Astrocyte (in vitro differentiated cells and primary cell): Measurements from ENCODE around the gene C10orf67. TPM values are rescaled to one million over a fixed set of nuclear protein-coding genes. Genes with fewer than 3 reads are reported as not detected.

Experiments
- DNase-seq: peaks from one replicate; pipeline ENCODE4 v3.0.0-alpha.2; 2010; ENCODE audit warnings: low read depth
- FAIRE-seq: peaks from 2 replicates; lab custom pipeline; 2011; peaks lifted over from hg19 to GRCh38; lab: Jason Lieb, UNC
- H2AFZ ChIP-seq: 2 replicates; pipeline ENCODE4 v1.6.0; 2012; ENCODE audit warnings: low read depth, low read length, inconsistent platforms
- H3K27ac ChIP-seq: 2 replicates; pipeline ENCODE4 v1.5.1; 2011; ENCODE audit warnings: low read depth, low read length, inconsistent platforms
- H3K27me3 ChIP-seq: 2 replicates; pipeline ENCODE4 v1.6.0; 2011; ENCODE audit warnings: low read length, inconsistent platforms; ENCODE audit not compliant: insufficient read depth
- H3K36me3 ChIP-seq: 2 replicates; pipeline ENCODE4 v1.5.1; 2011; ENCODE audit warnings: low read length, inconsistent platforms; ENCODE audit not compliant: insufficient read depth
- H3K4me1 ChIP-seq: 2 replicates; pipeline ENCODE4 v1.5.1; 2011; ENCODE audit warnings: low read length, inconsistent platforms; ENCODE audit not compliant: insufficient read depth
- H3K4me2 ChIP-seq: 2 replicates; pipeline ENCODE4 v1.6.0; 2012; ENCODE audit warnings: low read length, inconsistent platforms
- H3K4me3 ChIP-seq: 2 replicates; pipeline ENCODE4 v1.5.1; 2011; ENCODE audit warnings: low read depth, mild to moderate bottlenecking, low read length, inconsistent platforms; ENCODE audit not compliant: insufficient read depth
- H3K79me2 ChIP-seq: 2 replicates; pipeline ENCODE4 v1.6.0; 2012; ENCODE audit warnings: mild to moderate bottlenecking, low read length, inconsistent platforms; ENCODE audit not compliant: insufficient read depth
- H3K9ac ChIP-seq: 2 replicates; pipeline ENCODE4 v1.6.0; 2012; ENCODE audit warnings: mild to moderate bottlenecking, low read length, inconsistent platforms
- H3K9me3 ChIP-seq: 2 replicates; pipeline ENCODE4 v1.5.1; 2012; ENCODE audit warnings: low read depth, mild to moderate bottlenecking, low read length, inconsistent platforms; ENCODE audit not compliant: insufficient read depth
- H4K20me1 ChIP-seq: 2 replicates; pipeline ENCODE4 v1.6.0; 2012; ENCODE audit warnings: low read length, inconsistent platforms; ENCODE audit not compliant: insufficient read depth
- H3K27ac Mint-ChIP-seq: one replicate; pipeline ENCODE4 v1.8.0; 2021; ENCODE audit warnings: mild to moderate bottlenecking, mixed read lengths; ENCODE audit not compliant: unreplicated experiment
- H3K27me3 Mint-ChIP-seq: one replicate; pipeline ENCODE4 v1.8.0; 2021; ENCODE audit warnings: low read depth, mixed read lengths; ENCODE audit not compliant: unreplicated experiment
- H3K36me3 Mint-ChIP-seq: one replicate; pipeline ENCODE4 v1.8.0; 2021; ENCODE audit warnings: low read depth, mixed read lengths; ENCODE audit not compliant: unreplicated experiment
- H3K4me1 Mint-ChIP-seq: one replicate; pipeline ENCODE4 v1.8.0; 2021; ENCODE audit warnings: low read depth, mixed read lengths; ENCODE audit not compliant: unreplicated experiment
- H3K4me3 Mint-ChIP-seq: one replicate; pipeline ENCODE4 v1.8.0; 2021; ENCODE audit warnings: mild to moderate bottlenecking, moderate library complexity, mixed read lengths; ENCODE audit not compliant: unreplicated experiment
- H3K9me3 Mint-ChIP-seq: one replicate; pipeline ENCODE4 v1.8.0; 2021; ENCODE audit warnings: mild to moderate bottlenecking, mixed read lengths; ENCODE audit not compliant: unreplicated experiment
- EZH2 ChIP-seq: IDR thresholded peaks from 2 replicates; pipeline ENCODE4 v1.6.1; 2012; ENCODE audit warnings: mild to moderate bottlenecking, low read length, inconsistent platforms; ENCODE audit not compliant: insufficient read depth
- total RNA-seq: library from RNA; stranded (reverse); gene quantifications from 2 replicates; pipeline ENCODE4 v1.2.1, GENCODE V29; 2021
- TF ChIP-seq, protein P1 (sequence below): IDR thresholded peaks from 2 replicates; pipeline ENCODE4 v1.5.1; 2011; ENCODE audit warnings: low read depth, mild to moderate bottlenecking, inconsistent platforms, low read length, moderate library complexity; ENCODE audit not compliant: insufficient read depth

C10orf67 gene
- total RNA-seq, 1 donor from 2014 or later, result 0.27 TPM

DNA sequence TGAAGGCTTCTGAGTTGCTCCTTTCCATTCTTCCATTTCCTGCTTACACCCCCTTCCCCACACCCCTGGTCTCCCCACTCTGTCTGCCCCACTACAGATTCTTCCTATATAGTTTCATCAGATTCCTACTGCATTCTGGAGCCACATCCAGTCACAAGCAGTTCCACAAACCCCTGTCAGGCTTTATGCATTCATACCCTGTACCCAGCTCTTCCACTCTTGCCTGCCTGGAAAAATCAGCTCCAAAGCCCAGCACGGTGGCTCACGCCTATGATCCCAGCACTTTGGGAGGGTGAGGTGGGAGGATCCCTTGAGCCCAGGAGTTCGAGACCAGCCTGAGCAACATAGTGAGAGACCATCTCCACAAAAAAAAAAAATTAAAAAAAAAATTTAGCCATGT, 60.4 kb downstream of the C10orf67 start:
- Histone ChIP-seq H3K9ac (no peak overlapping the region), H3K4me3 (no peak overlapping the region), H3K27ac (no peak overlapping the region), H4K20me1 (no peaks in the 10 kb centered on the region), H3K4me2 (no peak overlapping the region), H3K36me3 (no peaks in the 10 kb centered on the region), H3K27me3 (no peaks in the 10 kb centered on the region), H3K79me2 (no peaks in the 10 kb centered on the region), H3K4me1 (no peaks in the 10 kb centered on the region), H2AFZ (no peak overlapping the region), H3K9me3 (no peaks in the 10 kb centered on the region)
- no peak overlapping the region for H3K4me3 Mint-ChIP-seq
- no peaks in the 10 kb centered on the region for H3K9me3 Mint-ChIP-seq
- no peak for TF ChIP-seq EZH2
- TF ChIP-seq, protein P1, sequence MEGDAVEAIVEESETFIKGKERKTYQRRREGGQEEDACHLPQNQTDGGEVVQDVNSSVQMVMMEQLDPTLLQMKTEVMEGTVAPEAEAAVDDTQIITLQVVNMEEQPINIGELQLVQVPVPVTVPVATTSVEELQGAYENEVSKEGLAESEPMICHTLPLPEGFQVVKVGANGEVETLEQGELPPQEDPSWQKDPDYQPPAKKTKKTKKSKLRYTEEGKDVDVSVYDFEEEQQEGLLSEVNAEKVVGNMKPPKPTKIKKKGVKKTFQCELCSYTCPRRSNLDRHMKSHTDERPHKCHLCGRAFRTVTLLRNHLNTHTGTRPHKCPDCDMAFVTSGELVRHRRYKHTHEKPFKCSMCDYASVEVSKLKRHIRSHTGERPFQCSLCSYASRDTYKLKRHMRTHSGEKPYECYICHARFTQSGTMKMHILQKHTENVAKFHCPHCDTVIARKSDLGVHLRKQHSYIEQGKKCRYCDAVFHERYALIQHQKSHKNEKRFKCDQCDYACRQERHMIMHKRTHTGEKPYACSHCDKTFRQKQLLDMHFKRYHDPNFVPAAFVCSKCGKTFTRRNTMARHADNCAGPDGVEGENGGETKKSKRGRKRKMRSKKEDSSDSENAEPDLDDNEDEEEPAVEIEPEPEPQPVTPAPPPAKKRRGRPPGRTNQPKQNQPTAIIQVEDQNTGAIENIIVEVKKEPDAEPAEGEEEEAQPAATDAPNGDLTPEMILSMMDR, result no peak
- peaks cover 5% of the 10 kb centered on the region for H3K27me3 Mint-ChIP-seq
- FAIRE-seq (no peak), DNase-seq (no peak)
- no peak overlapping the region for H3K27ac Mint-ChIP-seq
- H3K4me1 Mint-ChIP-seq, result no peaks in the 10 kb centered on the region
- H3K36me3 Mint-ChIP-seq, result no peaks in the 10 kb centered on the region

DNA sequence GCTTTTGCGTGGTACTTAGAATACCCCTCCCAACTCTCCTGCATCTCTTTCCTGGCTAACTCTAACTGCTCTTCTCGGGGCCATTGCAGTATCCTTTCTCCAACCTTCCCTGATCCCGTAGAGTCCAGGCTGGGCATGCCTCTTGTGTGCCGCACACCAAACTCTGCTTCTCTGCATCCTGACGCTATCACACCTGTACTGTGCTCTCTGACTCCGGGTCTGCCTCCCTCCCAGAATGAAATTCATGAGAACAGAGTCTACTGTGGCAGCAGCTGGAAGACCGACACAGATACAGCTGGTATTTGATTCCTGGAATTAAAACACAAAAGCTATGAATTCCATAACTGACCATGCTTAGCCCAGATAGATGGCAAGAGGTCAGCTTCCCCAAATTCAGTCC, 60.9 kb downstream of the C10orf67 start:
- Histone ChIP-seq H3K4me1 (no peaks in the 10 kb centered on the region), H4K20me1 (no peaks in the 10 kb centered on the region), H3K79me2 (no peaks in the 10 kb centered on the region), H3K9ac (no peak overlapping the region), H3K27ac (no peak overlapping the region), H2AFZ (no peak overlapping the region), H3K4me3 (no peak overlapping the region), H3K27me3 (no peaks in the 10 kb centered on the region), H3K4me2 (no peak overlapping the region), H3K36me3 (no peaks in the 10 kb centered on the region), H3K9me3 (no peaks in the 10 kb centered on the region)
- Mint-ChIP-seq H3K27ac (no peak overlapping the region), H3K4me1 (no peaks in the 10 kb centered on the region), H3K36me3 (no peaks in the 10 kb centered on the region), H3K27me3 (peaks cover 5% of the 10 kb centered on the region), H3K9me3 (no peaks in the 10 kb centered on the region), H3K4me3 (no peak overlapping the region)
- DNase-seq (no peak), FAIRE-seq (no peak)
- TF ChIP-seq EZH2, result no peak
- TF ChIP-seq, protein P1, result no peak

DNA sequence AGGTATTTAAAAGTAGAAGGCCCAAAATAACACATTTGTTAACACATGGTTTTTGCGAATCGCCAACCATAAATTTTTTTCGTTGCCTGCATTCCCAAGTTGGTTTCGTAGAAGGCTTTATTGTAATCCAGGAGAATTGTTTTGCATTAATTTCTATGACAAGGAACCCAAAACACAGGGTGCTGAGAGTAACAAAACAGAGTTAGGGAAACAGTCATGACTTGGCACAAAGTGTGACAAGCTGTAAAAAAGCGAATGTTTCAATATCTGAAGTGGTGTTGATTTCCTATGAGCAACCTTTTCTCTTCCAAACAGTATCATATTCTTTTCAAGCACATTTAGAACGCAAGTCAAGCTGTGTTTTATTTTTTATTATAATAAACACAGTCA, 63.6 kb downstream of the C10orf67 start:
- no peak for TF ChIP-seq EZH2
- TF ChIP-seq, protein P1, result no peak
- Histone ChIP-seq H2AFZ (no peak overlapping the region), H4K20me1 (no peaks in the 10 kb centered on the region), H3K9me3 (no peaks in the 10 kb centered on the region), H3K4me3 (no peak overlapping the region), H3K27me3 (no peaks in the 10 kb centered on the region), H3K79me2 (no peaks in the 10 kb centered on the region), H3K27ac (no peak overlapping the region), H3K4me1 (no peaks in the 10 kb centered on the region), H3K9ac (no peak overlapping the region), H3K36me3 (no peaks in the 10 kb centered on the region), H3K4me2 (no peak overlapping the region)
- FAIRE-seq, result no peak
- Mint-ChIP-seq H3K4me1 (no peaks in the 10 kb centered on the region), H3K9me3 (no peaks in the 10 kb centered on the region), H3K27ac (no peak overlapping the region), H3K27me3 (peaks cover 5% of the 10 kb centered on the region), H3K4me3 (no peak overlapping the region), H3K36me3 (no peaks in the 10 kb centered on the region)
- DNase-seq, result no peak
